ENCODE results near the gene NOC3L.

DNA sequence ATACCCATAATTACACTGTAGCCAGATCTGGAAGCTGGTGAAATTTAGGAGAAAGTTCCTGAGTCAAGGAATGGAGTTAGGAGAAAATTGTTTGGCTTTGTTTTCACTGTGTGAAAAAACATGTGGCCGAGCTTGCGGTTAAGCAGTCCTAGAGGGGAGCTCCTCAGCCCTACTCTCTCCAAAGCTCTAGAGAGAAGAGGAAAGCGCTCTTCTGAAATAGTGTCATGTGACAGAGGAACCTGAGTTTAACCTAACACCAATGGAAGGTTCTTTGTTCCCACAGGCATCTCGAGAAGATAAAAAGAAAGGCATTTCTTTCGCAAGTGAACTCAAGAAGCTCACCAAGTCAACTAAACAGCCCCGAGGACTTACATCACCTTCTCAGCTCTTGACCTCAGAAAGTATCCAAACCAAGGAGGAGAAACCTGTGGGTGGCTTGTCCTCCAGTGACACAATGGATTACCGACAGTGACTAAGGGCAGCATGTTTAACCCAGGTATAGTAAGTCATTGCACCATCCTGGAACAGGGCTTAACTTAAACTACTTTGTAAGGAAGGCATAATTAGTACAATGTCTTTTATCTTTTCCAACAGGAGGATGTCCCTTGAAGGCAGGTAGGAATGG lies 38.0 kb downstream of the NOC3L start:
- TF ChIP-seq TCF7L2 (IDR thresholded peaks at IDR 0.05; ENCODE audit: low read depth, low read length), result no peak
- TF ChIP-seq, protein P1, sequence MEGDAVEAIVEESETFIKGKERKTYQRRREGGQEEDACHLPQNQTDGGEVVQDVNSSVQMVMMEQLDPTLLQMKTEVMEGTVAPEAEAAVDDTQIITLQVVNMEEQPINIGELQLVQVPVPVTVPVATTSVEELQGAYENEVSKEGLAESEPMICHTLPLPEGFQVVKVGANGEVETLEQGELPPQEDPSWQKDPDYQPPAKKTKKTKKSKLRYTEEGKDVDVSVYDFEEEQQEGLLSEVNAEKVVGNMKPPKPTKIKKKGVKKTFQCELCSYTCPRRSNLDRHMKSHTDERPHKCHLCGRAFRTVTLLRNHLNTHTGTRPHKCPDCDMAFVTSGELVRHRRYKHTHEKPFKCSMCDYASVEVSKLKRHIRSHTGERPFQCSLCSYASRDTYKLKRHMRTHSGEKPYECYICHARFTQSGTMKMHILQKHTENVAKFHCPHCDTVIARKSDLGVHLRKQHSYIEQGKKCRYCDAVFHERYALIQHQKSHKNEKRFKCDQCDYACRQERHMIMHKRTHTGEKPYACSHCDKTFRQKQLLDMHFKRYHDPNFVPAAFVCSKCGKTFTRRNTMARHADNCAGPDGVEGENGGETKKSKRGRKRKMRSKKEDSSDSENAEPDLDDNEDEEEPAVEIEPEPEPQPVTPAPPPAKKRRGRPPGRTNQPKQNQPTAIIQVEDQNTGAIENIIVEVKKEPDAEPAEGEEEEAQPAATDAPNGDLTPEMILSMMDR (IDR thresholded peaks at IDR 0.05), result no peak
